ENCODE results near the gene NTM.

GRCh38 chr11:131932584-131933325, 562.3 kb downstream of the NTM start:
- TF ChIP-seq EZH2phosphoT487 (IDR thresholded peaks at IDR 0.05; ENCODE audit: borderline replicate concordance, low read length) (no peak), CTCF (IDR thresholded peaks at IDR 0.05; ENCODE audit: low read depth, low read length, poor library complexity, severe bottlenecking) (no peak)
